H1 (cell line): ENCODE measurements around the gene TMIGD3. TPM values are rescaled to one million over a fixed set of nuclear protein-coding genes. Genes with fewer than 3 reads are reported as not detected.

ENCODE experiments used
- CTCF ChIA-PET: fragments of 300-600 bp; sonication (Branson Sonifier 250); formaldehyde crosslinking; loops from one replicate; lab custom pipeline; 2021; ENCODE audit not compliant: partially characterized antibody; lab: Charles Lee
- POLR2A ChIA-PET: fragments of 300-600 bp; sonication (Branson Sonifier 250); formaldehyde crosslinking; loops from one replicate; lab custom pipeline; 2021; ENCODE audit warnings: inconsistent platforms; ENCODE audit not compliant: partially characterized antibody; lab: Charles Lee
- DNase-seq, 2 experiments: peaks; one replicate each; pipeline versions ENCODE4 v3.0.0 to v3.0.0-alpha.2; 2010 to 2022; ENCODE audit warnings: low spot score in 2 of 2, low read depth in 1 of 2, mixed read lengths in 1 of 2
- FAIRE-seq: peaks from 2 replicates; lab custom pipeline; 2011; peaks lifted over from hg19 to GRCh38; lab: Jason Lieb, UNC
- H2AFZ ChIP-seq: 2 replicates; pipeline ENCODE4 v1.8.1; 2012; ENCODE audit warnings: low read length, inconsistent platforms
- H2AK5ac ChIP-seq: 2 replicates; pipeline ENCODE4 v1.6.1; 2013; ENCODE audit warnings: low read depth, low read length
- H2BK120ac ChIP-seq: replicated peaks from 2 replicates; pipeline ENCODE3; 2013; ENCODE audit warnings: low read depth, low read length, inconsistent platforms
- H2BK12ac ChIP-seq: 2 replicates; pipeline ENCODE4 v1.6.1; 2013; ENCODE audit warnings: low read depth, low read length
- H2BK15ac ChIP-seq: 2 replicates; pipeline ENCODE4 v1.6.1; 2013; ENCODE audit warnings: low read length
- H2BK20ac ChIP-seq: 2 replicates; pipeline ENCODE4 v1.6.1; 2013; ENCODE audit warnings: low read length
- H2BK5ac ChIP-seq: 2 replicates; pipeline ENCODE4 v1.6.1; 2013; ENCODE audit warnings: low read depth, low read length
- H3K14ac ChIP-seq: 2 replicates; pipeline ENCODE4 v1.6.1; 2013; ENCODE audit warnings: inconsistent platforms; ENCODE audit not compliant: insufficient read length
- H3K18ac ChIP-seq: 2 replicates; pipeline ENCODE4 v1.6.1; 2013; ENCODE audit warnings: low read length; ENCODE audit errors: extremely low read depth
- H3K23ac ChIP-seq: 2 replicates; pipeline ENCODE4 v1.6.1; 2013; ENCODE audit warnings: inconsistent platforms; ENCODE audit not compliant: insufficient read length
- H3K23me2 ChIP-seq: 2 replicates; pipeline ENCODE4 v1.6.1; 2013; ENCODE audit warnings: low read depth, low read length
- H3K27ac ChIP-seq: 2 replicates; pipeline ENCODE4 v1.6.1; 2011; ENCODE audit warnings: low read depth, low read length, inconsistent platforms
- H3K27me3 ChIP-seq, 4 experiments: replicated peaks in 1 of 4; 1 replicate in 1 of 4; 2 replicates in 3 of 4; pipeline versions ENCODE4 v1.6.1 to v1.8.1; 2011 to 2013; ENCODE audit warnings: low read length in 3 of 4, mild to moderate bottlenecking in 3 of 4, inconsistent platforms in 2 of 4, mixed read lengths in 2 of 4, moderate library complexity in 1 of 4; ENCODE audit not compliant: control insufficient read depth in 3 of 4, insufficient read depth in 3 of 4; ENCODE audit errors: extremely low read depth in 1 of 4
- H3K36me3 ChIP-seq, 4 experiments: 2 replicates each; pipeline versions ENCODE4 v1.6.1 to v1.8.1; 2011 to 2013; ENCODE audit warnings: mild to moderate bottlenecking in 4 of 4, low read length in 3 of 4, moderate library complexity in 2 of 4, control low read depth in 1 of 4, inconsistent platforms in 1 of 4; ENCODE audit not compliant: insufficient read depth in 4 of 4, control insufficient read depth in 2 of 4
- H3K4ac ChIP-seq: replicated peaks from 2 replicates; pipeline ENCODE3; 2013; ENCODE audit warnings: low read length, low read depth, mixed read lengths, inconsistent platforms; ENCODE audit not compliant: insufficient read length
- H3K4me1 ChIP-seq, 4 experiments: replicated peaks in 1 of 4; 1 replicate in 1 of 4; 2 replicates in 3 of 4; pipeline versions ENCODE4 v1.6.1 to v1.8.1; 2011 to 2013; ENCODE audit warnings: low read length in 3 of 4, inconsistent platforms in 2 of 4, mixed read lengths in 1 of 4; ENCODE audit not compliant: insufficient read depth in 4 of 4, control insufficient read depth in 3 of 4
- H3K4me2 ChIP-seq, 2 experiments: 2 replicates each; pipeline versions ENCODE4 v1.6.1 to v1.8.1; 2011 to 2013; ENCODE audit warnings: low read depth in 2 of 2, low read length in 2 of 2, control low read depth in 1 of 2, inconsistent platforms in 1 of 2, mild to moderate bottlenecking in 1 of 2; ENCODE audit not compliant: insufficient read depth in 1 of 2
- H3K4me3 ChIP-seq, 4 experiments: fragments of 200-600, 300-600 bp in 1 of 4; sonication (generic), shearing (Covaris generic), sonication (Bioruptor Twin) in 1 of 4; 2 replicates each; pipeline versions ENCODE4 v1.5.1 to v1.8.1; 2011 to 2016; ENCODE audit warnings: low read length in 4 of 4, low read depth in 3 of 4, control low read depth in 2 of 4, inconsistent platforms in 2 of 4, mild to moderate bottlenecking in 2 of 4, mixed read lengths in 1 of 4, moderate library complexity in 1 of 4; ENCODE audit not compliant: insufficient read depth in 2 of 4; ENCODE audit errors: extremely low read depth in 1 of 4
- H3K56ac ChIP-seq: replicated peaks from 2 replicates; pipeline ENCODE3; 2013; ENCODE audit warnings: low read depth, mild to moderate bottlenecking, mixed read lengths, low read length, inconsistent platforms; ENCODE audit not compliant: insufficient read length
- H3K79me1 ChIP-seq: 2 replicates; pipeline ENCODE4 v1.6.1; 2013; ENCODE audit warnings: low read depth, low read length, control low read depth
- H3K79me2 ChIP-seq, 2 experiments: 2 replicates each; pipeline versions ENCODE4 v1.6.1 to v1.8.1; 2012 to 2013; ENCODE audit warnings: low read length in 2 of 2, mild to moderate bottlenecking in 2 of 2, inconsistent platforms in 1 of 2; ENCODE audit not compliant: insufficient read depth in 2 of 2, control insufficient read depth in 1 of 2
- H3K9ac ChIP-seq, 4 experiments: replicated peaks in 1 of 4; 1 replicate in 1 of 4; 2 replicates in 3 of 4; pipeline versions ENCODE4 v1.6.1 to v1.8.1; 2011 to 2013; ENCODE audit warnings: low read depth in 3 of 4, low read length in 3 of 4, control low read depth in 2 of 4, mild to moderate bottlenecking in 2 of 4, moderate library complexity in 2 of 4, inconsistent platforms in 1 of 4; ENCODE audit errors: extremely low read depth in 1 of 4
- H3K9me3 ChIP-seq, 2 experiments: 2 replicates each; pipeline versions ENCODE4 v1.6.1 to v1.8.1; 2012 to 2013; ENCODE audit warnings: mild to moderate bottlenecking in 2 of 2, moderate library complexity in 2 of 2, control low read depth in 1 of 2, inconsistent platforms in 1 of 2, low read depth in 1 of 2, low read length in 1 of 2, mixed read lengths in 1 of 2; ENCODE audit not compliant: insufficient read depth in 2 of 2
- H4K20me1 ChIP-seq, 2 experiments: replicated peaks in 1 of 2; 2 replicates each; pipeline versions ENCODE3 to v1.8.1; 2011 to 2013; ENCODE audit warnings: inconsistent platforms in 2 of 2, low read length in 2 of 2, mild to moderate bottlenecking in 1 of 2; ENCODE audit not compliant: insufficient read depth in 2 of 2, control insufficient read depth in 1 of 2
- H4K5ac ChIP-seq: 2 replicates; pipeline ENCODE4 v1.6.1; 2013; ENCODE audit warnings: low read length, low read depth, mixed read lengths, inconsistent platforms; ENCODE audit not compliant: insufficient read length
- H4K8ac ChIP-seq: 2 replicates; pipeline ENCODE4 v1.8.0; 2013; ENCODE audit warnings: mild to moderate bottlenecking, moderate library complexity, low read length, inconsistent platforms; ENCODE audit not compliant: insufficient read depth; ENCODE audit errors: extremely low read depth
- H4K91ac ChIP-seq: replicated peaks from 2 replicates; pipeline ENCODE3; 2013; ENCODE audit warnings: low read length, mixed read lengths, inconsistent platforms; ENCODE audit not compliant: insufficient read length
- MAX ChIP-seq: IDR thresholded peaks from 2 replicates; pipeline ENCODE4 v1.6.1; 2012; ENCODE audit warnings: inconsistent platforms
- WGBS, 2 experiments: shearing (Covaris generic) in 1 of 2; methylation state at CpG; one replicate each; pipeline versions ENCODE4 v1.1.6 to v1.1.7; 2013 to 2015; ENCODE audit warnings: low lambda C conversion rate in 2 of 2, mixed read lengths in 2 of 2, inconsistent platforms in 1 of 2, low coverage in 1 of 2, missing lambda C conversion rate in 1 of 2; ENCODE audit not compliant: insufficient replicate concordance in 2 of 2, insufficient coverage in 1 of 2, insufficient read length in 1 of 2; ENCODE audit errors: extremely low coverage in 1 of 2, missing lambda C conversion rate in 1 of 2; 5-methylcytosine and 5-hydroxymethylcytosine counted together
- polyA plus RNA-seq, 7 experiments: library from polyadenylated mRNA; depleted of rRNA in 3 of 7; stranded (reverse) in 5 of 7; unstranded in 2 of 7; fragments of >200 nt in 5 of 7; fragments of 200-250 nt in 2 of 7; gene quantifications; 1 replicate in 5 of 7; 2 replicates in 1 of 7; 4 replicates in 1 of 7; pipeline versions ENCODE4 v1.2.1 to v1.2.3, GENCODE V29; 2011 to 2013; ENCODE audit warnings: missing spikeins in 2 of 7, mixed read lengths in 2 of 7
- total RNA-seq: library from RNA; stranded (reverse); fragmentation: NEBNext Ultra II Directional; extraction: Animal tissue kit (Norgen Biotek cat#: 25700); gene quantifications from 2 replicates; pipeline ENCODE4 v1.2.1, GENCODE V29; 2021

Gene TMIGD3
- total and polyA plus RNA-seq, 2 of the 8 experiments (the other 6 are each of a cell fraction or from before 2014, with no cell fraction given), result not detected

- H3K4ac ChIP-seq, result no peak overlapping the region
- no peaks in the 10 kb centered on the region for H3K27me3 ChIP-seq
- no peak overlapping the region; the same call in 1 of the 2 replicates for H3K27ac ChIP-seq
- peaks cover 5 to 6% of the 10 kb centered on the region in 2 experiments for H4K20me1 ChIP-seq
- CTCF ChIA-PET, result interaction anchor here (0.7 to 1.0 kb wide), 3 partner anchors 10 to 219 kb away, joined by 3 to 4 read pairs (median 3); no protein-coding TSS in a partner anchor
- no peak overlapping the region; the same call in 1 of the 2 replicates for H2BK5ac ChIP-seq
- no peak for TF ChIP-seq MAX
- POLR2A ChIA-PET, result interaction anchor here (0.6 to 3.7 kb wide), 3 partner anchors 13 to 316 kb away, joined by 3 to 36 read pairs (median 3); no protein-coding TSS in a partner anchor
- WGBS, 2 experiments, result 58% methylated on average over 3 of the region's 3 CpGs; no CpG with 5 or more reads in 1 of the 2 experiments
- H3K9ac ChIP-seq, result peak overlapping the region; percentile 88 to 96 (median 94); a peak in 6 of 7 replicates
- no peak overlapping the region for H2BK120ac ChIP-seq
- peaks cover 5 to 69% of the 10 kb centered on the region in 2 experiments for H3K79me2 ChIP-seq
- peaks cover 0 to 2% (median 1%) of the 10 kb centered on the region in 4 experiments; a peak in 3 of 7 replicates for H3K4me1 ChIP-seq
- no peaks in the 10 kb centered on the region for H3K9me3 ChIP-seq
- H3K56ac ChIP-seq, result peak overlapping the region; percentile 77
- H3K4me3 ChIP-seq, result peak overlapping the region; percentile 86 to 100 (median 99)
- no peak overlapping the region for H2BK15ac ChIP-seq
- no peak overlapping the region for H2AFZ ChIP-seq
- peaks cover 6 to 33% (median 8%) of the 10 kb centered on the region in 4 experiments for H3K36me3 ChIP-seq
- H4K5ac ChIP-seq, result peak overlapping the region; percentile 9
- no peak for DNase-seq
- no peak for FAIRE-seq
- no peak overlapping the region for H3K18ac ChIP-seq
- H2AK5ac ChIP-seq, result peak overlapping the region; percentile 18; the same call in 1 of the 2 replicates
- H3K4me2 ChIP-seq, result peak overlapping the region; percentile 79 to 95
- H2BK12ac ChIP-seq, result no peak overlapping the region
- peaks cover 3% of the 10 kb centered on the region for H3K23me2 ChIP-seq
- H4K8ac ChIP-seq, result no peak overlapping the region
- H3K14ac ChIP-seq, result no peak overlapping the region
- H4K91ac ChIP-seq, result no peak overlapping the region
- peaks cover 4% of the 10 kb centered on the region; the same call in 1 of the 2 replicates for H3K79me1 ChIP-seq
- no peak overlapping the region for H3K23ac ChIP-seq
- H2BK20ac ChIP-seq, result no peak overlapping the region
Measured at GRCh38 chr1:111450185-111450584, 53.2 kb downstream of the TMIGD3 start.
